ENCODE data around the gene SRPX. TPM values are rescaled to one million over a fixed set of nuclear protein-coding genes. Genes with fewer than 3 reads are reported as not detected.

The SRPX gene
- polyA plus RNA-seq, 2 of the 4 experiments (the other 2 are of a cell fraction): 1.8 to 3.8 TPM

DNA sequence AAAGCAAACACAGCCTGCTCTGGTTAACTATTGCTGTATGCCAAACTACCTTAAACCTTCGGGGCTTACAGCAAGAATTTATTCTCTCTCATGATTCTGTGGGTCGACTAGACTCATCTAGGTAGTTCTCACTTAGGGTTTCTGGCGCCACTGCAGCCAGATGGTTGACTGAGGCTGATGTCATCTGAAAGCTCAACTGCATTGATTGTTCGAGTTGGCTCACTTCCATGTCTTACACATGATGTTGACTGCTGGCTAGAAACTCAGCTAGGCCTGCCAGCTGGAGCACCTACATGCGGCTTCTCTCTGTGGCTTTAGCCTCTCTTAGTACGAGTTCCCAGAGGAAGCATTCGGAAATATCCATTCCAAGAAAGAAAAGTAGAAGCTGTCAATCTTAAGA lies 103.2 kb downstream of the SRPX start:
- no peak for ATAC-seq
- H3K9me3 ChIP-seq: no peaks in the 10 kb centered on the region
- 59% methylated on average over 6 of the region's 7 CpGs for WGBS (ENCODE audit: missing lambda C conversion rate)
- no peak for TF ChIP-seq HES2 (IDR thresholded peaks at IDR 0.05)
- no peak for TF ChIP-seq RAD21 (conservative IDR thresholded peaks at IDR 0.05 in 1 of 2, IDR thresholded peaks at IDR 0.05 in 1 of 2)
- TF ChIP-seq, protein P1, sequence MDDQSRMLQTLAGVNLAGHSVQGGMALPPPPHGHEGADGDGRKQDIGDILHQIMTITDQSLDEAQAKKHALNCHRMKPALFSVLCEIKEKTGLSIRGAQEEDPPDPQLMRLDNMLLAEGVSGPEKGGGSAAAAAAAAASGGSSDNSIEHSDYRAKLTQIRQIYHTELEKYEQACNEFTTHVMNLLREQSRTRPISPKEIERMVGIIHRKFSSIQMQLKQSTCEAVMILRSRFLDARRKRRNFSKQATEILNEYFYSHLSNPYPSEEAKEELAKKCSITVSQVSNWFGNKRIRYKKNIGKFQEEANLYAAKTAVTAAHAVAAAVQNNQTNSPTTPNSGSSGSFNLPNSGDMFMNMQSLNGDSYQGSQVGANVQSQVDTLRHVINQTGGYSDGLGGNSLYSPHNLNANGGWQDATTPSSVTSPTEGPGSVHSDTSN (IDR thresholded peaks at IDR 0.05): no peak
- no peak for TF ChIP-seq ZSCAN20 (CRISPR knock-in tag; IDR thresholded peaks at IDR 0.05)
- no peak for TF ChIP-seq EHF (CRISPR knock-in tag; IDR thresholded peaks at IDR 0.05)
- TF ChIP-seq EP300 (IDR thresholded peaks at IDR 0.05): no peak
- TF ChIP-seq NPAS2 (CRISPR knock-in tag; IDR thresholded peaks at IDR 0.05; ENCODE audit: borderline replicate concordance): no peak
- TF ChIP-seq JUN (IDR thresholded peaks at IDR 0.05): no peak
- TF ChIP-seq CEBPB (IDR thresholded peaks at IDR 0.05): no peak
- TF ChIP-seq KDM1A (IDR thresholded peaks at IDR 0.05; ENCODE audit: low read depth): no peak
- TF ChIP-seq ELK1 (IDR thresholded peaks at IDR 0.05; ENCODE audit: low read depth, low read length): no peak
- no peak for TF ChIP-seq FOXS1 (CRISPR knock-in tag; IDR thresholded peaks at IDR 0.05)
- TF ChIP-seq GATA3 (IDR thresholded peaks at IDR 0.05; ENCODE audit: borderline replicate concordance): no peak
- TF ChIP-seq POLR2A (IDR thresholded peaks at IDR 0.05; ENCODE audit: low read length): no peak
- H3K27ac ChIP-seq: no peak overlapping the region
- H3K4me1 ChIP-seq: no peaks in the 10 kb centered on the region
- POLR2A ChIA-PET: no interaction called here
- no peak for FAIRE-seq
- no peak overlapping the region for H3K4me3 ChIP-seq
- no peak for DNase-seq (ENCODE audit: low read depth in 1 of 2, low spot score in 1 of 2)
- CTCF ChIA-PET: no interaction called here
- H3K4me2 ChIP-seq: no peak overlapping the region

GRCh38 chrX:38116706-38117105 lies 104.0 kb downstream of the SRPX start:
- TF ChIP-seq TP53 (CRISPR knock-in tag; IDR thresholded peaks at IDR 0.05) (no peak), MAFK (IDR thresholded peaks at IDR 0.05; ENCODE audit: partially characterized antibody) (peak; percentile 96)
- Histone ChIP-seq H3K27ac (no peak overlapping the region), H3K4me1 (no peaks in the 10 kb centered on the region), H3K4me3 (no peak overlapping the region), H3K9me3 (no peaks in the 10 kb centered on the region), H3K4me2 (no peak overlapping the region)
- DNase-seq (ENCODE audit: low read depth in 1 of 2, low spot score in 1 of 2) (no peak), FAIRE-seq (no peak), ATAC-seq (no peak)
- ChIA-PET POLR2A (no interaction called here), CTCF (no interaction called here)
- 13% methylated on average over 1 of the region's 1 CpG for WGBS (ENCODE audit: missing lambda C conversion rate)

DNA sequence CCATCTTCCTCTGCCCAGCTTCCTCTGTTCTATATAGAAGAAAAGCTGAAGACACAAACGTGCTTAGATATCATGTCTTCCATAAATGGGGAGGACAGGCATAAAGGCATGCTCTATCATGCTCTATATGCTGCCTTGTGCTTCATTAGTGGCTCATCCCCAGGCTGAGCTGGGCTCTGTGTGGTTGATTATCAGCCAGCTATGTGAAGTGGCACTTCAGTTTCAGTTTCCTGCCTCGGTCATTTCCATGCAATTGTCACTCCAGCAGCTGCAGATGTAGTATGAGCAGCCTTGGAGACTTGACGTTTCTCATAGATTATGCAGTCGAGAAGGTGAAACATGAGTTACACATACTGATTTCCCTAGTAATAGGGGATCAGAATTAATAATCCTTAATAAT lies 108.1 kb downstream of the SRPX start:
- ATAC-seq: no peak
- ChIA-PET CTCF (no interaction called here), POLR2A (no interaction called here)
- H3K27ac ChIP-seq: no peak overlapping the region
- H3K4me3 ChIP-seq: no peak overlapping the region
- no peak for FAIRE-seq
- H3K4me1 ChIP-seq: no peaks in the 10 kb centered on the region
- H3K4me2 ChIP-seq: no peak overlapping the region
- no peak for DNase-seq (ENCODE audit: low read depth in 1 of 2, low spot score in 1 of 2)
- 26% methylated on average over 4 of the region's 4 CpGs for WGBS (ENCODE audit: missing lambda C conversion rate)
- H3K9me3 ChIP-seq: no peaks in the 10 kb centered on the region
- no peak for TF ChIP-seq CHD4 (IDR thresholded peaks at IDR 0.05; ENCODE audit: borderline replicate concordance)
- TF ChIP-seq FOSL2 (IDR thresholded peaks at IDR 0.05): no peak
- no peak for TF ChIP-seq FOSL2 (CRISPR knock-in tag; IDR thresholded peaks at IDR 0.05)
- TF ChIP-seq NPAS2 (CRISPR knock-in tag; IDR thresholded peaks at IDR 0.05; ENCODE audit: borderline replicate concordance): no peak
- no peak for TF ChIP-seq HES2 (IDR thresholded peaks at IDR 0.05)
- TF ChIP-seq POLR2AphosphoS2 (conservative IDR thresholded peaks at IDR 0.05; ENCODE audit: low read length): no peak

GRCh38 chrX:38111196-38111595 lies 109.5 kb downstream of the SRPX start:
- no peak overlapping the region for H3K27ac ChIP-seq
- ChIA-PET CTCF (interaction anchor here (1.2 kb wide), 1 partner anchor 14 kb away, joined by 3 read pairs; no protein-coding TSS in a partner anchor), POLR2A (no interaction called here)
- no peak for ATAC-seq
- DNase-seq (ENCODE audit: low read depth in 1 of 2, low spot score in 1 of 2): no peak
- peak; percentile 95 for FAIRE-seq
- 80% methylated on average over 5 of the region's 5 CpGs for WGBS (ENCODE audit: missing lambda C conversion rate)
- H3K4me1 ChIP-seq: no peaks in the 10 kb centered on the region
- no peak overlapping the region for H3K4me2 ChIP-seq
- H3K4me3 ChIP-seq: no peak overlapping the region
- TF ChIP-seq NR3C1 (IDR thresholded peaks at IDR 0.05) (no peak), EHMT2 (IDR thresholded peaks at IDR 0.05; ENCODE audit: low read depth) (no peak)
- TF ChIP-seq, protein P2, sequence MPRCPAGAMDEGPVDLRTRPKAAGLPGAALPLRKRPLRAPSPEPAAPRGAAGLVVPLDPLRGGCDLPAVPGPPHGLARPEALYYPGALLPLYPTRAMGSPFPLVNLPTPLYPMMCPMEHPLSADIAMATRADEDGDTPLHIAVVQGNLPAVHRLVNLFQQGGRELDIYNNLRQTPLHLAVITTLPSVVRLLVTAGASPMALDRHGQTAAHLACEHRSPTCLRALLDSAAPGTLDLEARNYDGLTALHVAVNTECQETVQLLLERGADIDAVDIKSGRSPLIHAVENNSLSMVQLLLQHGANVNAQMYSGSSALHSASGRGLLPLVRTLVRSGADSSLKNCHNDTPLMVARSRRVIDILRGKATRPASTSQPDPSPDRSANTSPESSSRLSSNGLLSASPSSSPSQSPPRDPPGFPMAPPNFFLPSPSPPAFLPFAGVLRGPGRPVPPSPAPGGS (IDR thresholded peaks at IDR 0.05): no peak
- no peaks in the 10 kb centered on the region for H3K9me3 ChIP-seq

Measured in A549 (cell line).